Spleen (tissue), 11 donors: ENCODE results near the gene SPHK1. TPM values are rescaled to one million over a fixed set of nuclear protein-coding genes. Genes with fewer than 3 reads are reported as not detected.

Source experiments
- DNase-seq: peaks from one replicate; pipeline ENCODE4 v3.0.0-alpha.2; 2020
- H3K27ac ChIP-seq, 8 donors: fragments of 200-600 bp; sonication (generic) in 7 of 8; 1 replicate in 4 of 8; 2 replicates in 4 of 8; pipeline versions ENCODE4 v1.5.0 to v1.8.0; 2016 to 2021; ENCODE audit warnings: inconsistent platforms in 4 of 8, mild to moderate bottlenecking in 4 of 8, moderate library complexity in 1 of 8
- H3K27me3 ChIP-seq, 7 donors: fragments of 200-600 bp; sonication (generic) in 6 of 7; replicated peaks in 1 of 7; 1 replicate in 4 of 7; 2 replicates in 3 of 7; pipeline versions ENCODE4 v1.5.0 to v1.8.0; 2016 to 2021; ENCODE audit warnings: inconsistent platforms in 3 of 7, mild to moderate bottlenecking in 1 of 7
- H3K36me3 ChIP-seq, 6 donors: fragments of 200-600 bp; sonication (generic) in 5 of 6; 1 replicate in 4 of 6; 2 replicates in 2 of 6; pipeline versions ENCODE4 v1.5.0 to v1.8.0; 2016 to 2021; ENCODE audit warnings: inconsistent platforms in 2 of 6
- H3K4me1 ChIP-seq, 6 donors: fragments of 200-600 bp; sonication (generic) in 5 of 6; 1 replicate in 3 of 6; 2 replicates in 3 of 6; pipeline versions ENCODE4 v1.5.0 to v1.8.0; 2016 to 2021; ENCODE audit warnings: inconsistent platforms in 3 of 6
- H3K4me3 ChIP-seq, 8 donors: fragments of 200-600 bp; sonication (generic) in 7 of 8; 1 replicate in 4 of 8; 2 replicates in 4 of 8; pipeline versions ENCODE4 v1.5.0 to v1.8.0; 2016 to 2021; ENCODE audit warnings: inconsistent platforms in 4 of 8, mild to moderate bottlenecking in 4 of 8, moderate library complexity in 2 of 8
- H3K9me3 ChIP-seq, 8 donors: fragments of 200-600 bp; sonication (generic) in 7 of 8; 1 replicate in 4 of 8; 2 replicates in 4 of 8; pipeline versions ENCODE4 v1.5.0 to v1.8.0; 2016 to 2021; ENCODE audit warnings: inconsistent platforms in 4 of 8
- POLR2A ChIP-seq, 3 donors: fragments of 450-650 bp; IDR thresholded peaks; one replicate each; pipeline ENCODE4 v1.5.1; 2017; ENCODE audit warnings: antibody characterized with exemption in 3 of 3, mild to moderate bottlenecking in 1 of 3
- POLR2AphosphoS5 ChIP-seq, 3 donors: sonication (generic); formaldehyde crosslinking; IDR thresholded peaks; one replicate each; pipeline ENCODE4 v1.5.1; 2017; ENCODE audit warnings: antibody characterized with exemption in 3 of 3
- WGBS, 5 donors: extraction: QIAGEN DNeasy Blood & Tissue Kit in 3 of 5; methylation state at CpG; one replicate each; pipeline versions ENCODE4 v1.1.5 to v1.1.7; 2013 to 2018; 5-methylcytosine and 5-hydroxymethylcytosine counted together
- intact Hi-C: fragments of 100-400 bp; cut with DNase I; formaldehyde crosslinking; loops from one replicate; pipeline ENCODE4 v1.15.0; 2023; ENCODE audit warnings: low total_unique reads
- polyA plus RNA-seq, 3 donors: library from polyadenylated mRNA; stranded (reverse); fragments of 200-250 nt; gene quantifications; one replicate each; pipeline ENCODE4 v1.2.1, GENCODE V29; 2013
- total RNA-seq, 7 donors: library from RNA; depleted of rRNA in 3 of 7; stranded (reverse); fragments of >200 nt in 3 of 7; fragmentation: NEBNext Ultra II Directional in 4 of 7; extraction: Animal tissue kit (Norgen Biotek cat#: 25700) in 4 of 7; gene quantifications; one replicate each; pipeline versions ENCODE4 v1.1.0 to v1.2.1, GENCODE V29; 2016 to 2021
- TF ChIP-seq, protein P1 (sequence below), 11 experiments: fragments of 200-600 bp in 7 of 11; fragments of 450-650 bp in 4 of 11; sonication (generic) in 4 of 11; IDR thresholded peaks in 8 of 11; conservative IDR thresholded peaks in 3 of 11; 1 replicate in 7 of 11; 2 replicates in 4 of 11; pipeline versions ENCODE4 v1.4.0 to v1.8.0; 2016 to 2021; ENCODE audit warnings: antibody characterized with exemption in 11 of 11, inconsistent platforms in 4 of 11, mild to moderate bottlenecking in 1 of 11
- donor health status: healthy with polysubstance abuse.
- donor health status: DM: no; HTN: no; CAD: no; lungs with moderate emphysema.
- donor health status: DM: no; HTN: no; CAD: no.
- donor health status: Bipolar disorder and iron deficiency.
- donor health status: healthy.
- donor health status: DM: no; HTN: no; CAD: no.
- donor health status: DM: yes; HTN: yes; CAD: no.

SPHK1 gene
- total and polyA plus RNA-seq, 10 donors: 3.7 to 11.4 (median 6.0) TPM

- WGBS, 5 donors: 65 to 79% (median 74%) methylated on average over 8 of the region's 8 CpGs
- no peak overlapping the region for H3K27ac ChIP-seq
- intact Hi-C loops: no loop called here
- no peaks in the 10 kb centered on the region for H3K27me3 ChIP-seq
- H3K4me1 ChIP-seq: peaks cover 0 to 18% (median 0%) of the 10 kb centered on the region in 6 donors
- H3K4me3 ChIP-seq: no peak overlapping the region
- DNase-seq: no peak
- no peaks in the 10 kb centered on the region for H3K36me3 ChIP-seq
- TF ChIP-seq POLR2A (IDR thresholded peaks at IDR 0.05) (no peak), POLR2AphosphoS5 (IDR thresholded peaks at IDR 0.05) (no peak)
- TF ChIP-seq, protein P1, sequence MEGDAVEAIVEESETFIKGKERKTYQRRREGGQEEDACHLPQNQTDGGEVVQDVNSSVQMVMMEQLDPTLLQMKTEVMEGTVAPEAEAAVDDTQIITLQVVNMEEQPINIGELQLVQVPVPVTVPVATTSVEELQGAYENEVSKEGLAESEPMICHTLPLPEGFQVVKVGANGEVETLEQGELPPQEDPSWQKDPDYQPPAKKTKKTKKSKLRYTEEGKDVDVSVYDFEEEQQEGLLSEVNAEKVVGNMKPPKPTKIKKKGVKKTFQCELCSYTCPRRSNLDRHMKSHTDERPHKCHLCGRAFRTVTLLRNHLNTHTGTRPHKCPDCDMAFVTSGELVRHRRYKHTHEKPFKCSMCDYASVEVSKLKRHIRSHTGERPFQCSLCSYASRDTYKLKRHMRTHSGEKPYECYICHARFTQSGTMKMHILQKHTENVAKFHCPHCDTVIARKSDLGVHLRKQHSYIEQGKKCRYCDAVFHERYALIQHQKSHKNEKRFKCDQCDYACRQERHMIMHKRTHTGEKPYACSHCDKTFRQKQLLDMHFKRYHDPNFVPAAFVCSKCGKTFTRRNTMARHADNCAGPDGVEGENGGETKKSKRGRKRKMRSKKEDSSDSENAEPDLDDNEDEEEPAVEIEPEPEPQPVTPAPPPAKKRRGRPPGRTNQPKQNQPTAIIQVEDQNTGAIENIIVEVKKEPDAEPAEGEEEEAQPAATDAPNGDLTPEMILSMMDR (IDR thresholded peaks at IDR 0.05 in 8 of 11, conservative IDR thresholded peaks at IDR 0.05 in 3 of 11): no peak
- no peaks in the 10 kb centered on the region for H3K9me3 ChIP-seq
Measured at GRCh38 chr17:76376318-76377133, 7.9 kb upstream of the SPHK1 start.

- H3K9me3 ChIP-seq: no peaks in the 10 kb centered on the region
- intact Hi-C loops: no loop called here
- H3K4me3 ChIP-seq: no peak overlapping the region
- 69 to 74% (median 72%) methylated on average over 5 of the region's 5 CpGs for WGBS, 5 donors
- peaks cover 0 to 18% (median 12%) of the 10 kb centered on the region in 7 donors for H3K27me3 ChIP-seq
- DNase-seq: no peak
- no peak overlapping the region for H3K27ac ChIP-seq
- TF ChIP-seq POLR2AphosphoS5 (IDR thresholded peaks at IDR 0.05) (no peak), POLR2A (IDR thresholded peaks at IDR 0.05) (no peak)
- TF ChIP-seq, protein P1 (IDR thresholded peaks at IDR 0.05 in 8 of 11, conservative IDR thresholded peaks at IDR 0.05 in 3 of 11): no peak
- H3K36me3 ChIP-seq: no peaks in the 10 kb centered on the region
- peaks cover 8 to 40% (median 19%) of the 10 kb centered on the region in 6 donors for H3K4me1 ChIP-seq
Measured at GRCh38 chr17:76378548-76379274, 5.7 kb upstream of the SPHK1 start.

DNA sequence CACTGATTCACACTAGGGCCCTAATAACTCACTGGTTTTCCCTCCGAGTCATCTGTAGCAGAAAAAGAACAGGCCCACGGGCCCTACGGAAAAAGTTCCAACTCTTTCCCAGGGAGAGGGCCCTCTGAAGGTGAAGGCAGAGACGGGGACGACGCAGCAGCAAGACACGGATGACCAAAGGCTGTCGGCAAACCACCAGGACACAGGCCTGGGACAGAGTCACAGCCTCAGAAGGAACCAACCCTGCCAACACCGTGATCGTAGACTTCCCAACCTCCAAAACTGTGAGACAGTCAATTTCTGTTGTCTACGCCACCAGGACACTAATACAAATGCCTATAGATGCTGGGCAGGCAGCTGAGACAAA is 5.2 kb upstream of the SPHK1 start:
- no peaks in the 10 kb centered on the region for H3K36me3 ChIP-seq
- TF ChIP-seq POLR2AphosphoS5 (IDR thresholded peaks at IDR 0.05) (no peak), POLR2A (IDR thresholded peaks at IDR 0.05) (no peak)
- TF ChIP-seq, protein P1 (IDR thresholded peaks at IDR 0.05 in 8 of 11, conservative IDR thresholded peaks at IDR 0.05 in 3 of 11): no peak
- H3K4me1 ChIP-seq: peaks cover 8 to 44% (median 24%) of the 10 kb centered on the region in 6 donors
- H3K4me3 ChIP-seq: no peak overlapping the region
- no peak for DNase-seq
- no peaks in the 10 kb centered on the region for H3K9me3 ChIP-seq
- H3K27ac ChIP-seq: no peak overlapping the region
- peaks cover 0 to 22% (median 12%) of the 10 kb centered on the region in 7 donors for H3K27me3 ChIP-seq
- 88 to 97% (median 95%) methylated on average over 11 of the region's 11 CpGs for WGBS, 5 donors
- intact Hi-C loops: no loop called here
